Astrocyte (in vitro differentiated cells and primary cell): ENCODE results near the gene RASGEF1C.

Experiments
- EZH2 ChIP-seq: IDR thresholded peaks from 2 replicates; pipeline ENCODE4 v1.6.1; 2012; ENCODE audit warnings: mild to moderate bottlenecking, low read length, inconsistent platforms; ENCODE audit not compliant: insufficient read depth
- TF ChIP-seq, protein P1 (sequence below): IDR thresholded peaks from 2 replicates; pipeline ENCODE4 v1.5.1; 2011; ENCODE audit warnings: low read depth, mild to moderate bottlenecking, inconsistent platforms, low read length, moderate library complexity; ENCODE audit not compliant: insufficient read depth

DNA sequence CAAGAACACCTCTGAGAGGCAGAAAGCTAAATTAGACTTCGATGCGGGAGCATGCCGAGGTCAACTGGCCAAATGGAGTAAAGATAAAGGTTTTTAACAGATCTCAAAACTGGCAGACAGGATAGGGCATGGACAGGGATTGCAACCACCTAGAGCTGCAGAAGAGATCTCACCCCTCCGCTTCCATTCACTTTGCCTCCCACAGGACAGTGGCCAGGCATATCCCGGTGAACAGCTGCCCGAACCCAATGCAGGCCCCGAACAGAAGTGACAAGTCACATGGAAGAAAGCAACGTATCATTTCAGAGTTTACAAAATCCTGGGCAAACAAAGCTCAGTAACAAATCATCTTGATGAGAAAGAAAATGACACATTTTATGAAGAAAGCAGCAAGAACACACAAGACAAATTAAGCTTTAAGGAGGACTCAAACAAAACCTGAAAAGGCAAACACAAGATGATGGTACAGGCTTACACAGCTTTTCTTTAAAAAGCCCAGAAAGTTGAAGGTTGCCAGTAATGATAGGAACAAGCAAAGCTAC lies 155.9 kb downstream of the RASGEF1C start:
- TF ChIP-seq, protein P1, sequence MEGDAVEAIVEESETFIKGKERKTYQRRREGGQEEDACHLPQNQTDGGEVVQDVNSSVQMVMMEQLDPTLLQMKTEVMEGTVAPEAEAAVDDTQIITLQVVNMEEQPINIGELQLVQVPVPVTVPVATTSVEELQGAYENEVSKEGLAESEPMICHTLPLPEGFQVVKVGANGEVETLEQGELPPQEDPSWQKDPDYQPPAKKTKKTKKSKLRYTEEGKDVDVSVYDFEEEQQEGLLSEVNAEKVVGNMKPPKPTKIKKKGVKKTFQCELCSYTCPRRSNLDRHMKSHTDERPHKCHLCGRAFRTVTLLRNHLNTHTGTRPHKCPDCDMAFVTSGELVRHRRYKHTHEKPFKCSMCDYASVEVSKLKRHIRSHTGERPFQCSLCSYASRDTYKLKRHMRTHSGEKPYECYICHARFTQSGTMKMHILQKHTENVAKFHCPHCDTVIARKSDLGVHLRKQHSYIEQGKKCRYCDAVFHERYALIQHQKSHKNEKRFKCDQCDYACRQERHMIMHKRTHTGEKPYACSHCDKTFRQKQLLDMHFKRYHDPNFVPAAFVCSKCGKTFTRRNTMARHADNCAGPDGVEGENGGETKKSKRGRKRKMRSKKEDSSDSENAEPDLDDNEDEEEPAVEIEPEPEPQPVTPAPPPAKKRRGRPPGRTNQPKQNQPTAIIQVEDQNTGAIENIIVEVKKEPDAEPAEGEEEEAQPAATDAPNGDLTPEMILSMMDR: no peak
- TF ChIP-seq EZH2: no peak
